GM18873 (cell line): Measurements from ENCODE around the gene GPC6.

Experiments
- ATAC-seq: cut with Tn5 transposase; IDR thresholded peaks from one replicate; pipeline ENCODE4 v1.9.1; 2021; ENCODE audit warnings: mild to moderate bottlenecking, moderate library complexity, moderate number of reproducible peaks; ENCODE audit not compliant: unreplicated experiment, low FRiP score

The GPC6 gene

DNA sequence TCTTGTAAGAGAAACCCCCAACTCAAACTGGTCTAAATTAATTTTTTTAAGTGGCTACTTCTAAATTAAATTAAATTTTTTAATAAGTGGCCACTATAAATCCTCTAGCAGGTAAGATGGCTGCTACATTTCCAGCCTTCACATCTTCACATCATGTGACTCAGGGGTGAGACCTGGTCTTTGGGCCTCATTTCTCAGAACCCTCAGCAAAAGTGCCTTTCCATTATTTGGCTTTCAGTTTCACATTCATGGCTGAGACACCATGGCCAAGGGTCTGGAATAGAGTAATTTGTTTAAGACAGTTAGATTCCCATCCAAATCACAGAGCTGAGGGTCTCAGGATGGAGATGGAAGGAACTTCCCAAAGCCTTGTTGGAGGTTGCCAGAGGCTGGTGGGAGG is 1205.4 kb downstream of the GPC6 start:
- ATAC-seq, result no peak

DNA sequence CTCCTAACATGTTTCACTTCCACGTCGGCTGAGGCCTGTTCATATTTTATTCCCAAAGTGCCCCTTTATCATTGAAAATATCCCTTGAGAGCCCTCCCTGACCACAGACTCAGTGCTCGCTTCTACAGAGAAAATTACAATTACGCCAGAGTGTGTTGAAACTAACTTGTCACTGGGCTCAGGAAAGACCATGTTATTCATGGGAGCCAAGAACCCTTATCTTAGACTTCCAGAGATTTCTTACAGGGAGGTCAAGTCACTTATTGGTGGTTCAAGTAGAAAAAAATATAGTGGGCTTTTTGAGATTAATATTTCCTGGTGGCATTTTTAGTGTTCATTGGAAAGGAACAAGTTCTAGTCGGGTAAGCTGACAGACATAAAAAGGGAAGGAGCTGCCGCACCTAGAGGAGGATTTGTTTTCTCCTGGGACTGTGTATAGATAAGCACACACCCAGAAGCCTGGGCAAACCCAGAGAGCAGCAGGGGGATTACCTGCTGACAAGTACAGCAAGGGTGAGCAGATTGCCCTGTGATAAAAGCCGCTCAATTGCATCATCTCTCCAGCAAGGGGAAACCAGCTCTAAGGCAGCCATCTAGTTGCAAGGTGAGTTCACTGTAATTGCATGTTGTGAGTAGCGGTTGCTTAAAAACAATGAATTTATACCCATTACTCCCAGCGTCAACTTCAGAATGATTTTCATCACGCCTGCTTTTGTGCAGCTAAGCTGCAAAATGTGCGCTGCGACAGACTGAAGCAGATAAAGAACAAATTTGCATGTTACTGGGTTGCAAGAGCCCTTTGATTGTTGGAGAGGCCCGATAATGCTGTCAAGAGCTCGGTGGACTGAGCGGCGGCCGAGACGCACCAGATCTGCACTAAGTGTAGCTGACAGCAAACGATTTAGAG is 1206.7 kb downstream of the GPC6 start:
- no peak for ATAC-seq

DNA sequence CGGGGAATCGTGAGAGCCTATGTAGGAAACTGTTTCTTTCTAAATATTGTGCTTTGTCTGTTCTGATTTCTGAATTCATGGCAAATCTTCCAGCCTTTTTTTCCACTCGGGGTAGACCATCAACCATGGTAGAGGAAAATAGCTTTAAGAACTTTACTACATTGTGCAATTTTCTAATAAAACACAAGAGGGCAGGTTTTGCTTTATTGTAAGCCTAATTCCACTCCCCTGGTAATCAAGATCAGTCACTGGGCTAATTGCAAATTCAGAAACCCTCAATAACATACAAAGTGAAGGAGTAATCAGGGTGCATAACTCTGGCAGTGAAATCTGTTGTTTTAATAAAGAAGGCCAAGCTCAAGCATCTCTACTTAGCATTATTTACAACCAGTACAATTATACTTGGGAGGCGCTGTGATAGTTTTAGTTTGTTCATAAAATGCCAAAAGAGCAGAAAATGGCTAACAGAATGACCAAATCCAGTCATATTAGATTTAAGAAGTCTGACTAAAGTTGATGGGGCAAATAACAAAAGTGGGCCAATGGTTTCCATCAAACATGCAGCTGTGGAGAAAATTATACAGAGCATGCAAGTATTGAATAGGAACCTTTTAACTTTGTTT is 1209.1 kb downstream of the GPC6 start:
- ATAC-seq, result no peak

DNA sequence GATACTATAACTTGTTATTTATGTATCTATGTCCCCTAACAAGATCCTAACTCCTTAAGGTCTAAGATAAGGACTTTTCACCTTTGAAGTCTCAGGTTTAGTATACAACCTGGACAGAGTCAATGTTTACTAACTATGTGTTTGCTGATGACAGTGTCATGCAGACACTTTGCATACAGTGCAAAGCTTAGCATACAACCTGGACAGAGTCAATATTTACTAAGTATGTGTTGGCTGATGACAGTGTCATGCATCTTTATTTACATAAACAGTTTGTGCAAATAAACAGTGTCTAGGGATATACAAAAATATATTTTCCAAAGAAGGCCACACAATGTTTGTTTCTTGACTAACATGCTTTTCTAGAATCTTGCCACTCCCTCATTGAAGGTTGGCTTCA is 1218.2 kb downstream of the GPC6 start:
- ATAC-seq, result no peak

DNA sequence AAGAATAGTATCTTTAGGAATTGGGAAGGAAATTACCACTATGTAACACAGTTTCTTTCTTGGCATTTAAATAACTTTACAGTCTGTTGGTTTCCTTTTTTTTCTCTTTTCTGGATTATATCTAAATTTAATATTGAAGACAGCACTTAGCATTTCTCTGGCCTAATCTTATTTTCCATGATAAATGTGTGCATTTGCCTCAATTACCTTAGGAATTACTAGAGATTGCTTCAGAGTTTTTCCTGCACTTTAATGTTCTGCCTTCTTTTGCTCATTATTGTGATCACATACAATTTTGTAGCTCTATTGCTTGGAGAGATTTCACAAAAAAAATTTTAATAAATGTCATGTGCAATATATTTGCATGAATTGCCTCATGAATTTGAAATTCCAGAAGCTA is 1227.7 kb downstream of the GPC6 start:
- no peak for ATAC-seq

DNA sequence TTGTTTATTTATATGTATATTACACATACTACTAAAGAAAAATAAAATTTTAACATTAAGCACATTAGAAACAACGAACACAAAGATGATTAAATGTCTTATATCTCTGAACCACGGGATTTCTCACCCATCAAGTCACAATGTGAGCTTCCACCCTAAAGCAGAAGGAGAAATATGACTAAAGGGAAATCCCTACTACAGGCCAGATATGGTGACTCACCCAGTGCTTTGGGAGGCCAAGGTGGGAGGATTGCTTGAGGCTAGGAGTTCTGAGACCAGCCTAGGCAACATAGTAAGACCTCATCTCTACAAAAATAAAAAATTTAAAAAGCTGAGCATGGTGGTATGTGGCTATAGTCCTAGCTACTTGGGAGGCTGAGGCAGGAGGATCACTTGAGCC is 1228.3 kb downstream of the GPC6 start:
- no peak for ATAC-seq

DNA sequence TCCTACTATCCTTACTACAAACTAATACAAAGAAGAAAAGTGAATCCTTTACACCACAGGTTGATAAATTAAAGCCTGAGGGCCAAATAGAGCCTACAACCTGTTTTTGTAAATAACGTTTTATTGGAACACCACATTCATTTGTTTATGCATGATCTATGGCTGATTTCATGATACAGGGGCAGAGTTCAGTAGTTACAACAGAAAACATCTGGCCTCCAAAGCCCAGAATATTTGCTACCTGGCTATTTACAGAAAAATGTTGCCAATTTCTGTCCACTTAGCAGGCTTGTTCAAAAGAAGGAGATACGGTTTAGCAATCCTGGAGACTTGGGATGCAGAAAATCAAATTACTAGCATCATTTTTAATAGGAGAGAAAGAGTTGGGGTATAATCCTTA is 1228.8 kb downstream of the GPC6 start:
- no peak for ATAC-seq
